ENCODE measurements around the gene WASHC4.

Gene WASHC4

GRCh38 chr12:105071981-105072380 is 35.5 kb upstream of the WASHC4 start:
- no peak overlapping the region for H2AFZ ChIP-seq (ENCODE audit: low read depth, low read length)
- H3K27me3 ChIP-seq (ENCODE audit: insufficient read depth, low read length, poor library complexity), result no peaks in the 10 kb centered on the region
- no peak for DNase-seq
- H3K4me2 ChIP-seq (ENCODE audit: insufficient read depth, low read length), result no peak overlapping the region
- H3K27ac ChIP-seq (ENCODE audit: low read length), result no peak overlapping the region
- H3K36me3 ChIP-seq (ENCODE audit: insufficient read depth, low read length), result no peaks in the 10 kb centered on the region
- no peaks in the 10 kb centered on the region for H3K79me2 ChIP-seq (ENCODE audit: insufficient read depth, low read length)
- no peaks in the 10 kb centered on the region for H3K4me1 ChIP-seq (ENCODE audit: insufficient read depth, low read length)
- no peak for ATAC-seq (ENCODE audit: insufficient read depth, low read depth)
- no peak overlapping the region for H3K4me3 ChIP-seq (ENCODE audit: low read depth in 1 of 2, low read length in 2 of 2)
- H3K9ac ChIP-seq (ENCODE audit: low read depth, low read length), result no peak overlapping the region
- no peak for TF ChIP-seq EZH2 (IDR thresholded peaks at IDR 0.05; ENCODE audit: borderline replicate concordance, low read depth, low read length, severe bottlenecking)
- no peak for TF ChIP-seq CTCF (IDR thresholded peaks at IDR 0.05; ENCODE audit: borderline replicate concordance, extremely low read depth, low read length, poor library complexity, severe bottlenecking)
- H3K9me3 ChIP-seq (ENCODE audit: insufficient read depth, low read length, severe bottlenecking), result no peaks in the 10 kb centered on the region
- no peaks in the 10 kb centered on the region for H4K20me1 ChIP-seq (ENCODE audit: insufficient read depth, low read length)

DNA sequence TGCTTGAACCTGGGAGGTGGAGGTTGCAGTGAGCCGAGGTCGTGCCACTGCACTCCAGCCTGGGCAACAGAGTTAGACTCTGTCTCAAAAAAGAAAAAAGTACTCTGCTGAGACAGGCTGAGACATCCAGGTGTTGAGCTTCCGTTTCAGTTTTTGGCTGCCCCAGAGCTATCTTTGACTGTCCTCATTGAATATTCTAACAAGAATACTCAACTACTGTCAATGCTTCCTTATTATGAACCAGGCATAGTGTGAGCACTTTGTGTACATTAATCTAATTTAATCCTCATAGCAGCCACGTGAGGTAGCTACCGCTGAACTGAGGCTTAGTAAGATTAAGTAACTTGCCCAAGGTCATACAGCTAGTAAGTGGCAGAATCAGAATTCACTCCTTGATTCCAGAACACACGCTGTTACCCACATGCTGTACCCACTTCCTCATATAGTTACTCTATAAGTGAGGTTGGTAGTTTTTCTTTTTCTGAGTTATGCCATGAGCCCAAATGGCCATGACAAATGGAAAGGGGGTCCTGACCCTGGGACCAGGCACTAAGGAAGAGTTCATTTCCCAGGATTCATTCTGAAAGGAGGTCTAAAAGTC is 34.5 kb upstream of the WASHC4 start:
- Histone ChIP-seq H3K9ac (ENCODE audit: low read depth, low read length) (no peak overlapping the region), H3K79me2 (ENCODE audit: insufficient read depth, low read length) (no peaks in the 10 kb centered on the region), H3K4me3 (ENCODE audit: low read depth in 1 of 2, low read length in 2 of 2) (no peak overlapping the region), H3K27ac (ENCODE audit: low read length) (no peak overlapping the region), H3K4me1 (ENCODE audit: insufficient read depth, low read length) (no peaks in the 10 kb centered on the region), H4K20me1 (ENCODE audit: insufficient read depth, low read length) (no peaks in the 10 kb centered on the region), H2AFZ (ENCODE audit: low read depth, low read length) (no peak overlapping the region), H3K27me3 (ENCODE audit: insufficient read depth, low read length, poor library complexity) (no peaks in the 10 kb centered on the region), H3K9me3 (ENCODE audit: insufficient read depth, low read length, severe bottlenecking) (no peaks in the 10 kb centered on the region), H3K36me3 (ENCODE audit: insufficient read depth, low read length) (no peaks in the 10 kb centered on the region), H3K4me2 (ENCODE audit: insufficient read depth, low read length) (no peak overlapping the region)
- TF ChIP-seq EZH2 (IDR thresholded peaks at IDR 0.05; ENCODE audit: borderline replicate concordance, low read depth, low read length, severe bottlenecking) (no peak), CTCF (IDR thresholded peaks at IDR 0.05; ENCODE audit: borderline replicate concordance, extremely low read depth, low read length, poor library complexity, severe bottlenecking) (no peak)
- ATAC-seq (ENCODE audit: insufficient read depth, low read depth), result no peak
- no peak for DNase-seq

DNA sequence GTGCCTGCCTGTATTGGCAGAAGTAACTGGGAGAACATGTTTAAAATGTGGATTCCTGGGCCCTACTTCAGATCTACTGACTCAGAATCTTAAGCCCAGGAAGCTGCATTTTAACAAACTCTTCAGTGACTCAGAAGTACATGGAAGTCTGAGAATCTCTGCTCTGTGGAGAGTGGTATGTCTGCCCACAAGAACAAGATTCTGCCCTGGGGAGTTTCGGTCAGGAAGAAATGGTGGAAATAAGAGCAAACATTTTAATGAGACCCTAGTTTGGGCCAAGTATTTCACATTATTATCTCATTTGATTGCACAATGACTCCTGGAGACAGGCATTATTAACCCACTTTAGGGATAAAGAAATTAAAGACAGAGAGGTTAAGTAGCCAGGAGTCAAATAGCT is 31.4 kb upstream of the WASHC4 start:
- no peak for ATAC-seq (ENCODE audit: insufficient read depth, low read depth)

More for the DNA sequence above, 31.4 kb upstream of the WASHC4 start:
- DNase-seq, result no peak
- H3K4me1 ChIP-seq (ENCODE audit: insufficient read depth, low read length), result no peaks in the 10 kb centered on the region
- H3K36me3 ChIP-seq (ENCODE audit: insufficient read depth, low read length), result no peaks in the 10 kb centered on the region
- H3K4me2 ChIP-seq (ENCODE audit: insufficient read depth, low read length), result no peak overlapping the region
- no peak overlapping the region for H2AFZ ChIP-seq (ENCODE audit: low read depth, low read length)
- no peaks in the 10 kb centered on the region for H4K20me1 ChIP-seq (ENCODE audit: insufficient read depth, low read length)
- H3K4me3 ChIP-seq (ENCODE audit: low read depth in 1 of 2, low read length in 2 of 2), result no peak overlapping the region
- no peaks in the 10 kb centered on the region for H3K79me2 ChIP-seq (ENCODE audit: insufficient read depth, low read length)
- H3K27me3 ChIP-seq (ENCODE audit: insufficient read depth, low read length, poor library complexity), result no peaks in the 10 kb centered on the region
- no peaks in the 10 kb centered on the region for H3K9me3 ChIP-seq (ENCODE audit: insufficient read depth, low read length, severe bottlenecking)
- H3K9ac ChIP-seq (ENCODE audit: low read depth, low read length), result no peak overlapping the region
- no peak for TF ChIP-seq CTCF (IDR thresholded peaks at IDR 0.05; ENCODE audit: borderline replicate concordance, extremely low read depth, low read length, poor library complexity, severe bottlenecking)
- TF ChIP-seq EZH2 (IDR thresholded peaks at IDR 0.05; ENCODE audit: borderline replicate concordance, low read depth, low read length, severe bottlenecking), result no peak
- H3K27ac ChIP-seq (ENCODE audit: low read length), result no peak overlapping the region
